GM19324 (cell line): Measurements from ENCODE around the gene DOLPP1.

ENCODE experiments used
- ATAC-seq: cut with Tn5 transposase; IDR thresholded peaks from one replicate; pipeline ENCODE4 v1.9.1; 2021; ENCODE audit warnings: mild to moderate bottlenecking, moderate library complexity; ENCODE audit not compliant: unreplicated experiment, low FRiP score

The DOLPP1 gene

GRCh38 chr9:129063061-129063460 lies 17.9 kb upstream of the DOLPP1 start:
- no peak for ATAC-seq

- ATAC-seq, result no peak
Measured at GRCh38 chr9:129064499-129064908, 16.4 kb upstream of the DOLPP1 start.

- no peak for ATAC-seq
Measured at GRCh38 chr9:129068110-129068509, 12.8 kb upstream of the DOLPP1 start.

- no peak for ATAC-seq
Measured at GRCh38 chr9:129068990-129069861, 11.7 kb upstream of the DOLPP1 start.

- ATAC-seq, result no peak
Measured at GRCh38 chr9:129069862-129070641, 10.9 kb upstream of the DOLPP1 start.

GRCh38 chr9:129070696-129071525 lies 10.0 kb upstream of the DOLPP1 start:
- ATAC-seq, result no peak

GRCh38 chr9:129071526-129072126 lies 9.3 kb upstream of the DOLPP1 start:
- no peak for ATAC-seq

GRCh38 chr9:129072171-129072570 lies 8.7 kb upstream of the DOLPP1 start:
- no peak for ATAC-seq

- no peak for ATAC-seq
Measured at GRCh38 chr9:129073404-129073803, 7.5 kb upstream of the DOLPP1 start.

GRCh38 chr9:129074106-129074505 lies 6.8 kb upstream of the DOLPP1 start:
- no peak for ATAC-seq

GRCh38 chr9:129075996-129076639 lies 4.8 kb upstream of the DOLPP1 start:
- ATAC-seq, result no peak

- ATAC-seq, result no peak
Measured at GRCh38 chr9:129076640-129077037, 4.3 kb upstream of the DOLPP1 start.

GRCh38 chr9:129077236-129077635 lies 3.7 kb upstream of the DOLPP1 start:
- no peak for ATAC-seq

GRCh38 chr9:129078691-129079503 lies 2.0 kb upstream of the DOLPP1 start:
- ATAC-seq, result no peak

GRCh38 chr9:129079829-129080228 lies 1.1 kb upstream of the DOLPP1 start:
- ATAC-seq, result no peak

- ATAC-seq, result no peak
Measured at GRCh38 chr9:129080298-129080600, 662 bp upstream of the DOLPP1 start.

GRCh38 chr9:129081388-129081904 lies 535 bp downstream of the DOLPP1 start:
- no peak for ATAC-seq

GRCh38 chr9:129084087-129084486 lies 3.2 kb downstream of the DOLPP1 start:
- no peak for ATAC-seq

GRCh38 chr9:129089246-129089645 lies 8.3 kb downstream of the DOLPP1 start:
- ATAC-seq, result no peak
